WTC11 (cell line): ENCODE measurements around the gene YES1.

Source experiments
- CREB1 ChIP-seq: sonication (generic); formaldehyde crosslinking; IDR thresholded peaks from 2 replicates; pipeline ENCODE4 v1.8.0; 2023; ENCODE audit warnings: mild to moderate bottlenecking, missing genetic modification reagents
- ELF4 ChIP-seq: sonication (generic); formaldehyde crosslinking; IDR thresholded peaks from 2 replicates; pipeline ENCODE4 v1.8.1; 2022; ENCODE audit warnings: low read depth, mild to moderate bottlenecking, moderate library complexity, missing genetic modification reagents
- GRHL2 ChIP-seq: fragments of 250-450 bp; sonication (Bioruptor Pico); IDR thresholded peaks from 2 replicates; pipeline ENCODE4 v1.8.0; 2022; ENCODE audit warnings: mild to moderate bottlenecking, moderate library complexity; ENCODE audit not compliant: insufficient replicate concordance, severe bottlenecking
- IRF2 ChIP-seq: sonication (generic); formaldehyde crosslinking; IDR thresholded peaks from 2 replicates; pipeline ENCODE4 v1.8.0; 2022; ENCODE audit warnings: low read depth, missing genetic modification reagents, borderline replicate concordance
- KAT7 ChIP-seq: sonication (generic); formaldehyde crosslinking; IDR thresholded peaks from 2 replicates; pipeline ENCODE4 v1.8.1; 2023; ENCODE audit warnings: missing genetic modification reagents, mild to moderate bottlenecking, borderline replicate concordance
- ZNF416 ChIP-seq: fragments of 250-450 bp; sonication (Bioruptor Pico); IDR thresholded peaks from 2 replicates; pipeline ENCODE4 v1.9.0; 2021; ENCODE audit warnings: mild to moderate bottlenecking, inconsistent platforms
- TF ChIP-seq, protein P1 (sequence below): fragments of 200-600 bp; IDR thresholded peaks from 2 replicates; pipeline ENCODE4 v1.8.0; 2022; ENCODE audit warnings: antibody characterized with exemption

DNA sequence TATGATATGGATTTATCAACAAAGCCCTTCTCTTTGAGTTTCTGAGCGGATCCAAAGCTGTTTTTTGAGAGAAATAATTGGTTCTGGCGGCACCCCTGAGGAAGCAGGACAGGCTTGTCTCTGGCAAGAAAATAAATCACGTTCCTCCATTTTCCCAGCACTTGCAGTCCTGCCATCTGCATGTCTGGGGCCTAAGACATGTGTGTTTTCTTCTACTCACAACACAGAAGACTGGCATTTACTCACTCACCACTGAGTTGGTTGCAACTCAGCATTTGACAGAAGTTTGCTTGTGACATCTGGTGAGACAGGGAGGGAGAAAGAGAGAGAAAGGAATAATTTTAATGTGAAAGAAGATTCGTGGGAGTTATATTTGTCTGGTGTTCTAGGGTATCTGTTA is 37.0 kb upstream of the YES1 start:
- TF ChIP-seq ZNF416 (CRISPR knock-in tag), result no peak
- TF ChIP-seq, protein P1, sequence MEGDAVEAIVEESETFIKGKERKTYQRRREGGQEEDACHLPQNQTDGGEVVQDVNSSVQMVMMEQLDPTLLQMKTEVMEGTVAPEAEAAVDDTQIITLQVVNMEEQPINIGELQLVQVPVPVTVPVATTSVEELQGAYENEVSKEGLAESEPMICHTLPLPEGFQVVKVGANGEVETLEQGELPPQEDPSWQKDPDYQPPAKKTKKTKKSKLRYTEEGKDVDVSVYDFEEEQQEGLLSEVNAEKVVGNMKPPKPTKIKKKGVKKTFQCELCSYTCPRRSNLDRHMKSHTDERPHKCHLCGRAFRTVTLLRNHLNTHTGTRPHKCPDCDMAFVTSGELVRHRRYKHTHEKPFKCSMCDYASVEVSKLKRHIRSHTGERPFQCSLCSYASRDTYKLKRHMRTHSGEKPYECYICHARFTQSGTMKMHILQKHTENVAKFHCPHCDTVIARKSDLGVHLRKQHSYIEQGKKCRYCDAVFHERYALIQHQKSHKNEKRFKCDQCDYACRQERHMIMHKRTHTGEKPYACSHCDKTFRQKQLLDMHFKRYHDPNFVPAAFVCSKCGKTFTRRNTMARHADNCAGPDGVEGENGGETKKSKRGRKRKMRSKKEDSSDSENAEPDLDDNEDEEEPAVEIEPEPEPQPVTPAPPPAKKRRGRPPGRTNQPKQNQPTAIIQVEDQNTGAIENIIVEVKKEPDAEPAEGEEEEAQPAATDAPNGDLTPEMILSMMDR, result no peak
- no peak for TF ChIP-seq CREB1 (CRISPR knock-in tag)
- no peak for TF ChIP-seq ELF4 (CRISPR knock-in tag)
- no peak for TF ChIP-seq IRF2 (CRISPR knock-in tag)
- TF ChIP-seq GRHL2 (CRISPR knock-in tag), result no peak
- TF ChIP-seq KAT7, result no peak
